Ovary (tissue), 9 donors: ENCODE results near the gene AVPI1. TPM values are rescaled to one million over a fixed set of nuclear protein-coding genes. Genes with fewer than 3 reads are reported as not detected.

ENCODE experiments used
- DNase-seq, 5 donors: peaks; one replicate each; pipeline ENCODE4 v3.0.0-alpha.2; 2019 to 2020
- H3K27ac ChIP-seq, 2 donors: fragments of 200-600 bp; one replicate each; pipeline versions ENCODE4 v1.5.1 to v1.8.0; 2019 to 2022
- H3K27me3 ChIP-seq: fragments of 200-600 bp; one replicate; pipeline ENCODE4 v1.8.0; 2022
- H3K36me3 ChIP-seq: fragments of 200-600 bp; sonication (generic); one replicate; pipeline ENCODE4 v1.5.1; 2019
- H3K4me1 ChIP-seq: one replicate; pipeline ENCODE4 v1.8.1; 2013; ENCODE audit warnings: mild to moderate bottlenecking, moderate library complexity; ENCODE audit not compliant: insufficient read depth
- H3K4me3 ChIP-seq: fragments of 200-600 bp; sonication (generic); one replicate; pipeline ENCODE4 v1.5.1; 2017
- H3K9me3 ChIP-seq, 2 donors: fragments of 200-600 bp in 1 of 2; sonication (generic) in 1 of 2; one replicate each; pipeline versions ENCODE4 v1.5.1 to v1.8.1; 2013 to 2019; ENCODE audit warnings: mild to moderate bottlenecking in 1 of 2, moderate library complexity in 1 of 2
- EP300 ChIP-seq: sonication (generic); formaldehyde crosslinking; IDR thresholded peaks from one replicate; pipeline ENCODE4 v1.6.1; 2017; ENCODE audit warnings: antibody characterized with exemption
- POLR2A ChIP-seq: fragments of 450-650 bp; IDR thresholded peaks from one replicate; pipeline ENCODE4 v1.6.1; 2017; ENCODE audit warnings: antibody characterized with exemption, mild to moderate bottlenecking, moderate library complexity
- WGBS, 3 donors: extraction: QIAGEN DNeasy Blood & Tissue Kit in 1 of 3; methylation state at CpG; one replicate each; pipeline versions ENCODE4 v1.1.5 to v1.1.7; 2013 to 2017; 5-methylcytosine and 5-hydroxymethylcytosine counted together
- intact Hi-C, 4 donors: fragments of 100-400 bp; cut with DNase I; formaldehyde crosslinking; loops; one replicate each; pipeline versions ENCODE4 v1.11.0 to v1.15.1; 2022 to 2023
- polyA plus RNA-seq, 2 donors: library from polyadenylated mRNA; stranded (reverse); fragments of 200-250 nt in 1 of 2; fragments of 350-450 nt in 1 of 2; fragmentation: Illumina TruSeq in 1 of 2; extraction: RNeasy Lipid Tissue Mini Kit (QIAGEN cat#74804) in 1 of 2; gene quantifications; one replicate each; pipeline ENCODE4 v1.2.3, GENCODE V29; 2013 to 2014
- total RNA-seq, 7 donors: library from RNA; depleted of rRNA in 2 of 7; stranded (reverse); fragments of >200 nt in 2 of 7; fragmentation: NEBNext Ultra II Directional in 3 of 7; extraction: Animal tissue kit (Norgen Biotek cat#: 25700) in 3 of 7; gene quantifications; one replicate each; pipeline versions ENCODE4 v1.1.0 to v1.2.4, GENCODE V29; 2016 to 2023
- TF ChIP-seq, protein P1 (sequence below), 3 donors: fragments of 450-650 bp in 2 of 3; fragments of 200-600 bp in 1 of 3; IDR thresholded peaks; one replicate each; pipeline versions ENCODE4 v1.5.1 to v1.8.0; 2016 to 2022; ENCODE audit warnings: antibody characterized with exemption in 3 of 3, mild to moderate bottlenecking in 1 of 3
- donor health status: DM: no; HTN: no; CAD: no; lungs with moderate emphysema.
- donor health status: DM: no; HTN: no; CAD: no.
- donor health status: Bipolar disorder and iron deficiency.
- donor health status: DM: yes; HTN: yes; CAD: no.
- donor health status: DM: no; HTN: no; CAD: no.
- donor health status: DM: yes; HTN: yes; CAD: no.

The AVPI1 gene
- total and polyA plus RNA-seq, 9 donors, result 12.0 to 139 (median 29.8) TPM

DNA sequence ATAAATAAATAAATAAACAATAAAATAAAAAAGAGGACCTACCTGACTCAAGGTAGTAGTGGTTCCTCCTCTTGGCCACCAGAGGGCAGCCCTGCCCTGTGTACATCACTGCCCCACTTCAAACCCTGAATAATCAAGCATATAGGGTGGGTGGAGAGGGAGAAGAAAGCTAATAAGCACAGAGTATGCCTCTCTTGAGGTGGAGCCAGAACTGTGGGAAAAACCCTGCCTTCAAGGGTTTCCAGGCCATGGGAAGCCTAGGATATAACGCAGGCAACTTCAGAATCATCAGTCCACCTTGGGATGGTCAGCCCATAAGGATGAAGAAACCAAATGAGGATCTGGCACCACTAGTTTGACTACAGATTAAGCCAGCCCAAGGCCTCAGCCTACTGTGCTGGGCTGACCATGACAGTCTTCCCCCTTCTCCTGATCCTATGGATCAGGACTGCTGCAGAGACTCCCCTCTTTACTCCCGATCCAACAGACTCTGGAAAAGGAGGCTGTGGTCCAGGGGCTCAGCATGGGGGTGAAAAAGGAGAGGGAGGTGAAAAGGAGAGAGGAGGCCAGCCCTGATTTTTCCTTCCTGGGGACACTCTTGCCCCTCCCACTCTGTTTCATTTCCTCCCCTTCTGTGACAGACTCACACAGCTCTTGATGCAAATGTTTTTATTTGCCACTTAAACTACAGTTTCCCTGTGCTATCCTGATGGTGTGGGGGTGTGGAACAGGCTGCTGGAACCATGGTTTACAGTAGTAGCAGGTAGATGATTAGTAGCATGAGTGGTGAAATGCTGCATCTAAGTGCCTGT lies 10.1 kb downstream of the AVPI1 start:
- H3K27ac ChIP-seq, result no peak overlapping the region

GRCh38 chr10:97675222-97675621 lies 11.8 kb downstream of the AVPI1 start:
- Histone ChIP-seq H3K27ac (no peak overlapping the region), H3K36me3 (no peaks in the 10 kb centered on the region), H3K9me3 (no peaks in the 10 kb centered on the region), H3K4me1 (no peaks in the 10 kb centered on the region), H3K4me3 (no peak overlapping the region), H3K27me3 (no peaks in the 10 kb centered on the region)
- no peak for TF ChIP-seq EP300
- TF ChIP-seq, protein P1, sequence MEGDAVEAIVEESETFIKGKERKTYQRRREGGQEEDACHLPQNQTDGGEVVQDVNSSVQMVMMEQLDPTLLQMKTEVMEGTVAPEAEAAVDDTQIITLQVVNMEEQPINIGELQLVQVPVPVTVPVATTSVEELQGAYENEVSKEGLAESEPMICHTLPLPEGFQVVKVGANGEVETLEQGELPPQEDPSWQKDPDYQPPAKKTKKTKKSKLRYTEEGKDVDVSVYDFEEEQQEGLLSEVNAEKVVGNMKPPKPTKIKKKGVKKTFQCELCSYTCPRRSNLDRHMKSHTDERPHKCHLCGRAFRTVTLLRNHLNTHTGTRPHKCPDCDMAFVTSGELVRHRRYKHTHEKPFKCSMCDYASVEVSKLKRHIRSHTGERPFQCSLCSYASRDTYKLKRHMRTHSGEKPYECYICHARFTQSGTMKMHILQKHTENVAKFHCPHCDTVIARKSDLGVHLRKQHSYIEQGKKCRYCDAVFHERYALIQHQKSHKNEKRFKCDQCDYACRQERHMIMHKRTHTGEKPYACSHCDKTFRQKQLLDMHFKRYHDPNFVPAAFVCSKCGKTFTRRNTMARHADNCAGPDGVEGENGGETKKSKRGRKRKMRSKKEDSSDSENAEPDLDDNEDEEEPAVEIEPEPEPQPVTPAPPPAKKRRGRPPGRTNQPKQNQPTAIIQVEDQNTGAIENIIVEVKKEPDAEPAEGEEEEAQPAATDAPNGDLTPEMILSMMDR (IDR thresholded peaks at IDR 0.05), result no peak
- TF ChIP-seq POLR2A, result no peak
- intact Hi-C loops, result loop anchor here in 2 of 4 donors (2.0 to 10.0 kb wide), 2 partner anchors 58 to 60 kb away; partner anchors contain the start of gene ZFYVE27 (in 1 of the 2)
- no peak for DNase-seq
- 84 to 94% (median 86%) methylated on average over 6 to 9 of the region's 9 CpGs for WGBS, 3 donors

More for the DNA sequence above, 10.1 kb downstream of the AVPI1 start:
- Histone ChIP-seq H3K36me3 (no peaks in the 10 kb centered on the region), H3K4me1 (no peaks in the 10 kb centered on the region), H3K4me3 (no peak overlapping the region), H3K9me3 (no peaks in the 10 kb centered on the region), H3K27me3 (no peaks in the 10 kb centered on the region)
- WGBS, 3 donors, result 78 to 94% (median 91%) methylated on average over 2 of the region's 2 CpGs
- intact Hi-C loops, result loop anchor here in 2 of 4 donors (2.0 to 10.0 kb wide), 2 partner anchors 56 to 58 kb away; partner anchors contain the start of gene ZFYVE27 (in 1 of the 2)
- DNase-seq, result peak in 2 of 5 donors; percentile 23 to 48
- TF ChIP-seq POLR2A (no peak), EP300 (no peak)
- TF ChIP-seq, protein P1 (IDR thresholded peaks at IDR 0.05), result peak; percentile 68 to 88 (median 79)

DNA sequence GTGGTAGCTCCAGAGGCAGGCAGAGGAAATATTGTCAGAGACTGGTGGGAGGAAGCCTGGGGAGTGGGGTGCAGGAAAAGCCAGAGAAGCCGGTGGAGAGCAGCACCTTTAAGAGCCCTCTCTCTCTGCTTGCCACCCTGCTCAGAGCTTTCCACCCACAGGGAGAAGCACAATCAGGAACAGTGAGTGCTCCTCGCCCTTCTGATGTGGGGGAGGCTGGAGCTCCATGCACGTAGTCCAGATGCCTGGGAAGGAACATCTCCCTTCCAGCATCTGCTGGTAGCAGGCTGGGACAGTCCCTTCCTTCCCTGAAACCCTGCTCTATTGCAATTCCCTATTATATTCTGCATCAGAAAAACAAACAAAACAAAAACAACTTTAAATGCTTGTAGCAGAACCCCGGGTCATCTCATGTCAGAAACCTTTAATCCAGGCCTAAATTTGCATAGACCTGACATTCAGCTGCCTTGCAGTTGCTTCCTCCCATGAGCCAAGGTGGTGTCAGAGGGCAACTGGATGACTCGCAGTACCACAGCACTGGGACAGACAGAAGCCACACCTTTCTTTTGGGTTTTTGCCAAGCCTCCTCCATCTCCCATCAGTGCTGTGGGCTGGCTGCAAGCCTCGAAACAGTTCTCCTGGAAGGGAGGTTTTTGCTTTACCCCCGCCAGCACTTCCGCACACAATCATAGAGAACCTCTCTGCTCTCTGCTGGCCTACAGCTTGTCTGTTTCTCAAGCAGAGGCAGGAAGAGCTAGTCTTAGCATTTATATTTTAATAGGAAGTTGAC lies 13.1 kb downstream of the AVPI1 start:
- TF ChIP-seq, protein P1 (IDR thresholded peaks at IDR 0.05), result no peak
- TF ChIP-seq POLR2A (no peak), EP300 (no peak)
- Histone ChIP-seq H3K4me3 (no peak overlapping the region), H3K36me3 (no peaks in the 10 kb centered on the region), H3K9me3 (no peaks in the 10 kb centered on the region), H3K27ac (no peak overlapping the region), H3K4me1 (no peaks in the 10 kb centered on the region), H3K27me3 (no peaks in the 10 kb centered on the region)
- WGBS, 3 donors, result 24 to 38% (median 34%) methylated on average over 8 of the region's 8 CpGs
- peak in 3 of 5 donors; percentile 40 to 71 (median 61) for DNase-seq
- intact Hi-C loops, result loop anchor here in 2 of 4 donors (2.0 to 10.0 kb wide), 2 partner anchors 59 to 61 kb away; partner anchors contain the start of gene ZFYVE27 (in 1 of the 2)

- TF ChIP-seq POLR2A, result no peak
- TF ChIP-seq EP300, result no peak
- TF ChIP-seq, protein P1 (IDR thresholded peaks at IDR 0.05), result no peak
- H3K27ac ChIP-seq, result no peak overlapping the region
- no peaks in the 10 kb centered on the region for H3K36me3 ChIP-seq
- no peak overlapping the region for H3K4me3 ChIP-seq
- no peaks in the 10 kb centered on the region for H3K4me1 ChIP-seq
- WGBS, 3 donors, result 69 to 74% (median 72%) methylated on average over 1 of the region's 1 CpG
- intact Hi-C loops, result no loop called here
- no peak for DNase-seq
- H3K27me3 ChIP-seq, result no peaks in the 10 kb centered on the region
- H3K9me3 ChIP-seq, result no peaks in the 10 kb centered on the region
Observed at GRCh38 chr10:97669571-97669970, 17.5 kb downstream of the AVPI1 start.
